GM04503 (cell line): ENCODE results near the gene SRPK2.
A peak's percentile ranks its signal among the peaks of the same experiment; 100 is the strongest.
"Not testable (repeated sequence)": the region's sequence is repeated elsewhere in the genome, so short reads cannot be mapped to it uniquely, and the experiment has no call there.

Experiments
- DNase-seq: peaks from one replicate; pipeline ENCODE4 v3.0.0-alpha.2; 2012; ENCODE audit warnings: low read depth

SRPK2 gene

DNA sequence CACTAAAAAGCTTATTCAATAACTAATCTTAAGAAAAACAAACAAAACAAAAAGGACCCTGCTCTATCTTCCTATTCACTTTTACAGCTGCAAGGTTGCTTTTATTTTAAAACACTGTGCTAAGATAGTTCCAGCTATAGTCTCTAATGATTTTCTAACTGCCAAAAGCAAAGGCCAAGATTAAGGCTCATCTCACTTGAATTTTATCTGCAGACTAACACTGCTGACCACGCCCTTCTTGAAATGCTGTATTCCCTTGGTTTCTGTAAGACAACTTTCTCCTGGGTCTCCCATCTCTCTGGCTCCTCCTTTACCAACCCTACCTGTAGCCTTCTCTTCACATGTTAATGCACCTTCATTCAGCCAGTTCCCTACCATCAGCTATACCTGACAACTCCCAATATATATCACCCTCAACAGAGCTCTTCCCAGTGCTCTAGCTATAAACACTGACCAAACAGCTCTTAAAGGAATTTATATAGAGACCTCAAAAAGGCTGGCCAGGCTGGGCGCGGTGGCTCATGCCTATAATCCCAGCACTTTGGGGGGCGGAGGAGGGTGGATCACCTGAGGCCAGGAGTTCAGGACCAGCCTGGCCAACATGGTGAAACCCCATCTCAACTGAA lies 11.7 kb downstream of the SRPK2 start:
- DNase-seq: no peak

DNA sequence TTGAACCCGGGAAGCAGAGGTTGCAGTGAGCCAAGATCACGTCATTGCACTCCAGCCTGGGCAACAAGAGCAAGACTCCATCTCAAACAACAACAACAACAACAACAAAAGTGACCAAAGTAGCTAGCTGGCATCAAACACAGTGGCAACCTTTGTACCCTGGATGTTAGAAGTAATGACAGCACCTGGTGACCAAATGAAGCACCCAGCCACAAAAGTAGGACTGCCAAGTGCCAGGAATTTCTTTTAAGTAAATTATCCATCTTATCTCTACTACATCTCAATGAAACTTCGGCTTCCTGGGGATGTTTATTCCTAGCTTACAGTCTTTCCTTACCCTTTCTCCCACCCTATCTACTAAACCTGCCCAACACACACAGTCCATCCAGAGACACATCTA lies 18.8 kb downstream of the SRPK2 start:
- no peak for DNase-seq

DNA sequence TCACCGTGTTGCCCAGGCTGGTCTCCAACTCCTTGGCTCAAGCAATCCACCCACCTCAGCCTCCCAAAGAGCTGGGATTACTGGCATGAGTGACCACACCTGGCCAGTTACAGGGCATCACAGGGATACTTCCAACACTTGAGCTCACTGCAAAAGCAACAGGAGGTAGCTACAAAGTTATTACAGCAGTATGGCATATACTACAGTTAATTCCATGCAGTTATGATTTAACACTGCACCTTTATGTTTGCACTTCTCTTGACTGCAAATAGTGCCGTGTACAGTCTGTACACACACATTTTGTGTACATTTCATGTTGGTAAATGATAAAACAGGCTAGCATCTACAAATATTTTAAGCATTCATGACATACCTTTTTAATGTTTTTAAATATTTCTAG lies 21.3 kb downstream of the SRPK2 start:
- no peak for DNase-seq

DNA sequence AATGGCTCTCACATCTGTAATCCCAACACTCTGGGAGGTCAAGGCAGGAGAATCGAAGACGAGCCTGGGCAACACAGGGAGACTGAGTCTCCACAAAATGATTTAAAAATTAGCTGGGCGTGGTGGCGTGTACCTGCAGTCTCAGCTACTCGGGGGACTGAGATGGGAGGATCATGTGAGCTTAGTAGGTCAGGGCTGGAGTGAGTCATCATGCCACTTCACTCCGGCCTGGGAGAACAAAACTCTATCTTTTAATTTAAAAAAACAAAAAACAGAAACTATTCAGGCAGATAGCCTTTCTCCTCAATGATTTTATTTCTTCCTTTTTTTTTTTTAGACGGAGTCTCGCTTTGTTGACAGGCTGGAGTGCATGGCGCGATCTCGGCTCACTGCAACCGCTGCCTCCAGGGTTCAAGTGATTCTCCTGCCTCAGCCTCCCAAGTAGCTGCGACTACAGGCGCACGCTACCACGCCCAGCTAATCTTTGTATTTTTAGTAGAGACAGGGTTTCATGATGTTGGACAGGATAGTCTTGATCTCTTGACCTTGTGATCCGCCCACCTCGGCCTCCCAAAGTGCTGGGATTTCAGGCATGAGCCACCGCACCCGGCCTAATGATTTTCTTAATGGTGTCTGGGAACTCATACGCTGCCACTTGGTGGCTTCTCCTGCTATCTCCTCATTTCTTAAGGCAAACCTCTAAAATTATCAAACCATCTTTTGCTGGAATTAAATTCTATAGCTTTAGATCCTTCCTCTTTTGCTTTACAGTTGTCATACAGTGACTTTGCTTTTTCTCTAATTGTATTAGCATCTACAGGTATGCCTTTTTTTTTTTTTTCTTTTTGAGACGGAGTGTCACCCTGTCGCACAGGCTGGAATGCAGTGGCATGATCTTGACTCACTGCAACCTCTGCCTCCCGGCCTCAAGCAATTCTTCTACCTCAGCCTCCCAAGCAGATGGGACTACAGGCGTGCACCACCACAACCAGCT lies 22.9 kb downstream of the SRPK2 start:
- no peak for DNase-seq

DNA sequence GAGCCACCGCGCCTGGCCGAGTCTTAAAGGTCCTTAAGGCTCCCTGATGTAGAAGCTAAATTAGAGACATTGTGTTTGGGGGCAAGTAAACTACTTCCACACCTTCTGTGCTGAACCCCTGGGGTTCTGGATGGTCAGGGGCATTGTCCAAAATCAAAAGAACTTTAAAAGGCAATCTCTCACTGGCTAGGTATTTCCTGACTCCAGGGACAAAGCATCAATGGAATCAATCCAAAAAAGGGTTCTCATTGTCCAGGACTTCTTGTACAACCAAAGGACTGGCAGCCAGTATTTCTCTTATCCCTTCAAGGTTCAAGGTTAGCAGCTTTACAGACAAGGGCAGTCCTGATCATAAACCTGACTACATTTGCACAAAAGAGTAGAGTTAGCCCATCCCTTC lies 24.0 kb downstream of the SRPK2 start:
- DNase-seq: no peak

DNA sequence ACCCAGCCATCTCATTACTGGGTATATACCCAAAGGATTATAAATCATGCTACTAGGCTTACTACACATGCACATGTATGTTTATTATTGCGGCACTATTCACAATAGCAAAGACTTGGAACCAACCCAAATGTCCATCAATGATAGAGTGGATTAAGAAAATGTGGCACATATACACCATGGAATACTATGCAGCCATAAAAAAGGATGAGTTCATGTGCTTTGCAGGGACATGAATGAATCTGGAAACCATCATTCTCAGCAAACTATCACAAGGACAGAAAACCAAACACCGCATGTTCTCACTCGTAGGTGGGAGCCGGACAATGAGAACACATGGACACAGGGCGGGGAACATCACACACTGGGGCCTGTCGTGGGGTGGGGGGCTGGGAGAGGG lies 25.1 kb downstream of the SRPK2 start:
- DNase-seq: not testable (repeated sequence)

DNA sequence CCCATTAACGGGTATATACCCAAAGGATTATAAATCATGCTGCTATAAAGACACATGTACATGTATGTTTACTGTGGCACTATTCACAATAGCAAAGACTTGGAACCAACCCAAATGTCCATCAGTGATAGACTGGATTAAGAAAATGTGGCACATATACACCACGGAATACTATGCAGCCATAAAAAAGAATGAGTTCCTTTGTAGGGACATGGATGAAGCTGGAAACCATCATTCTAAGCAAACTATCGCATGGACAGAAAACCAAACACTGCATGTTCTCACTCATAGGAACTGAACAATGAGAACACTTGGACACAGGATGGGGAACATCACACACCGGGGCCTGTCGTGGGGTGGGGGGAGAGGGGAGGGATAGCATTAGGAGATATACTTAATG lies 26.0 kb downstream of the SRPK2 start:
- DNase-seq: not testable (repeated sequence)

DNA sequence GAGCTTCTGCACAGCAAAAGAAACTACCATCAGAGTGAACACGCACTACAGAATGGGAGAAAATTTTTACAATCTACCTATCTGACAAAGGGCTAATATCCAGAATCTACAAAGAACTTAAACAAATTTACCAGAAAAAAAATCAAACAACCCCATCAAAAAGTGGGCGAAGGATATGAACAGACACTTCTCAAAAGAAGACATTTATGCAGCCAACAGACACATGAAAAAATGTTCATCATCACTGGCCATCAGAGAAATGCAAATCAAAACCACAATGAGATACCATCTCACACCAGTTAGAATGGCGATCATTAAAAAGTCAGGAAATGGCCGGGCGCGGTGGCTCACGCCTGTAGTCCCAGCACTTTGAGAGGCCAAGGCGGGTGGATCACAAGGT lies 26.7 kb downstream of the SRPK2 start:
- DNase-seq: not testable (repeated sequence)

DNA sequence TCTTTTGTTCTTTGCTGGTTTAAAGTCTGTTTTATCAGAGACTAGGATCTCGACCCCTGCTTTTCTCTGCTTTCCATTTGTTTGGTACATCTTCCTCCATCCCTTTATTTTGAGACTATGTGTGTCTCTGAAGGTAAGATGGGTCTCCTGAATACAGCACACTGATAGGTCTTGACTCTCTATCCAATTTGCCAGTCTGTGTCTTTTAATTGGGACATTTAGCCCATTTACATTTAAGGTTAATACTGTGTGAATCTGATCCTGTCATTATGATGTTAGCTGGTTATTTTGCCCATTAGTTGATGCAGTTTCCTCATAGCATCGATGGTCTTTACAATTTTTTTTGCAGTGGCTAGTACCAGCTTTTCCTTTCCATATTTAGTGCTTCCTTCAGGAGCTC lies 28.6 kb downstream of the SRPK2 start:
- DNase-seq: not testable (repeated sequence)

DNA sequence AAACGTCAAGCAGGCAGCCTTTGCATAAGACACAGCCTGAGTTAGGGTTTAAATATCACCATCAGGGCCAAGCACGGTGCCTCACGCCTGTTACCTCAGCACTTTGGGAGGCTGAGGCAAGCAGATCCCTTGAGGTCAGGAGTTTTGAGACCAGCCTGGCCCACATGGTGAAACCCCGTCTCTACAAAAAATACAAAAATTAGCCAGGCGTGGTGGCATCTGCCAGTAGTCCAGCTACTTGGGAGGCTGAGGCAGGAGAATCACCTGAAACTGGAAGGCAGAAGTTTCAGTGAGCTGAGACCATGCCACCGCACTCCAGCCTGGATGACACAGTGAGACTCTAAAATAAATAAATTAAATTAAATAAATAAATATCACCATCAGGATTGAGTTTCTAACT lies 33.0 kb downstream of the SRPK2 start:
- no peak for DNase-seq

DNA sequence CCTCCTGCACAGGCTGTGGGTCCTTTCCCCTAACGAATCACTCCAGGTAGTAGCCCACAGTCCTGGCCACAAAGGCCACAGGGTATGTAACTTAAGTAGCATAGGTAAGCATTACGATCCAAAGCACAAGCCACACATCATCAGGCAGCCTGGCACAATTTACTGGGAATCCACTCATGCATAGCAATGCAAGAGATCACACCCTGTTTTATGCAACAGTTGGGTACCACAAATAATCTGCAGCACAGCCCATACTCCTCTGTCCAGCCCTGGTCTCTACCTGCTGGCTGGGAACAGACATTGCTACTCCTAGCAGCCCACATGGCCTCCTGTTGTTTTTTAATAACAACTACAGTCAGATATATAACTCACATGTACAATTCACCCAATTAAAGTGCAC lies 34.3 kb downstream of the SRPK2 start:
- no peak for DNase-seq

DNA sequence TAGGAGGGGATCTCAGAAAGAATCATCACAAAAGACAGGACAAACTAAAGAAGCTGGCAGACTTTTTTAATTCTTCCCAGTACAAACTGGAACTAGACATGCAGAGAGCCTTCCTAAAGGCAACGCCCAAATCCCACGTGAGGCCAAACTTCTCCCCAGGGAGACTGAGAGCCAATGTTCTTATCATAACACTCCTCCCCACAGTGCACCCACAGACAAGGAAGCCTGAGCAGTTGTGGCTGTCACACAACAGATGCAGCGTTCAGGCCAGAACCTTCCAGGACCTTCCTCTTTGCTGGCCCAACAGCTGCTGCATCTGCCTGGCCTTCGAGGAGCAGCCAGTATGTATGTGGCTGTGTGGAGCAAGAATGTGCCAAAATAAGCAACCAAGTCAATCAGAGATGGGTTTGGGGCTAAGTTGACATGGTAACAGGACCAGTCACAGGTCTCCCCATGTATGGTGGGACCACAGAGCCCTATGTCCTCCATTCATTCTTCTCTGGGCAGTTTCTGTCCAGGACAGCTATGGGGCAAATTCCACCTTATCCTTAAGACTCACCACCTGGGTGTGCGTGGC lies 34.9 kb downstream of the SRPK2 start:
- no peak for DNase-seq

DNA sequence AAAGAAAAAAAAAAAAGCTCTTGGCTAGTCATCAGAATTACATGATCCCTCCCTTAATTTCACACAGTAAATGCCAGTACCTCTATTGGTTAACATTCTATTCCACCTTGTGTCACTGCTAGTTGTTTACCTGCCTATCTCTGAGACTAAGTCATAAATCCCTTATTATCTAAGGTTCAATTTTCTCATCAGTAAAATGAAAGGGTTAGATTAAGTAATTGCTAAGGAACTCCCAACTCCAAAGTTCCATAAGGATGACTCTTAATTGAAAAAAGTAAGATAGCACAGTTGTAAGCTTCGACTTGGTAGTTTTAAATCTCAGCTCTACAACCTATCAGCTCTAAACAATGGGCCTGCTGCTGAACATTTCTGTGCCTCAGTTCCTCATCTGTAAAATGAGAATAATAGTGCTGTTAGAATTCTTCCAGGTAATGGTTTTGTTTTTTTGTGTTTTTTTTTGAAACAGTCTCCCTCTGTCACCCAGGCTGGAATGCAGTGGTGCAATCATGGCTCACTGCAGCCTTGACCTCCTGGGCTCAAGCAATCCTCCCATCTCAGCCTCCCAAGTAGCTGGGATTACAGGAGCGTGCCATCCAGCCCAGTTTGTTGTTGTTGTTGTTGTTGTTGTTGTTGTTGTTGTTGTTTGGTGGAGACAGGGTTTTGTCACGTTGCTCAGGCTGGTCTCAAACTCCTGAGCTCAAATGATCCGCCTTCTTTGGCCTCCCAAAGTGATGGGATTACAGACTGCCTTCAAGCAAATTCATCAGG lies 35.6 kb downstream of the SRPK2 start:
- DNase-seq: no peak

DNA sequence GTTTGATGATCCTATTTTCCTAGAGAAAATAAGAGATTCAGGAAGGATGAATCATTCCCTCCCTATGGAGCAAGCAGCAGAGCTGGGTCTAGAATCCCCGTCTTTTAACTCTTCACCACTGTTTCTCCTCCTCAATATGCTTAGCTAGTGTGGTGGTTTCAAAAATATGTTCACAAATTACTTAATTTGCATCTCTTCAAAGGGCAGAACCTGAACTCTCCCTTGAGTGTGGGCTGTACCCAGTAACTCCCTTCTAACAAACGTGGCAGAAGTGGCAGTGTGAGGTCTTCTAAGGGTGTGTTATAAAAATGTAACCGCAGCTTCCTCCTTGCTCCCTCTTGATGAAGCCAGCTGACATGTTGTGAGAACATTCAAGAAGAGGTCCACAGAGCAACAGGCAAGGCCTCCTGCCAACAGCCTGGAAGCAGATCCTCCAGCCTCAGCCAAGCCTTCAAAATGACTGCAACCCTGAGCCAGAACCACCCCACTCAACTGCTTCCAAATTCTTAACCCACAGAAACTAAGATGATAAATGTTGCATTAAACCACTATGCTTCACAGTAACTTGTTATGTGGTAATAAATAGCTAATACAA lies 36.6 kb downstream of the SRPK2 start:
- DNase-seq: peak; percentile 92

DNA sequence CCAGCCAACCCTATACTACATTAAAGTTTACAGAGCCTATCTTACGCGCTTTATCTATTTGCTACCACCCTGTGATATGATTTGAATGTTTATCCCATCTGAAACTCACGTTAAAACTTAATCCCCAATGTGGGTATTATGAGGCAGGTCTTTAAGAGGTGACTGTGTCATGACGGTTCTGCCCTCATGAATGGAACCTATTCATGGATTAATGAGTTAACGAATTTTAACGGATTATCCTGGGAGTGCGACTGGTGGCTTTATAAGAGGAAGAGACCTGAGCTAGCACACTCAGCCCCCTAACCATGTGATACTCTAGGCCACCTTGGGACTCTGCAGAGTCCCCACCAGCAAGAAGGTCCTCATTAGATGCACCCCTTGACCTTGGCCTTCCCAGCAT lies 37.8 kb downstream of the SRPK2 start:
- no peak for DNase-seq

DNA sequence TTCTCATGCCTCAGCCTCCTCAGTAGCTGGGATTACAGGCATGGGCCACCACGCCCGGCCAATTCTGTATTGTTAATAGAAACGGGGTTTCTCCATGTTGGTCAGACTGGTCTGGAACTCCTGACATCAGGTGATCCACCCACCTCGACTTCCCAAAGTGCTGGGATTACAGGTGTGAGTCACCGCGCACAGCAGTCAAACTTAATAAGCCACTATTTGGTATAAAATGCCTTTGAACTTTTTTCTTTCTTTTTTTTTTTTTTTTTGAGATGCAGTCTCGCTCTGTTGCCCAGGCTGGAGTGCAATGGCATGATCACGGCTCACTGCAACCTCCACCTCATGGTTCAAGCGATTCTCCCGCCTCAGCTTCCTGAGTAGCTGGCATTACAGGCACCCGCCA lies 40.5 kb downstream of the SRPK2 start:
- not testable (repeated sequence) for DNase-seq

DNA sequence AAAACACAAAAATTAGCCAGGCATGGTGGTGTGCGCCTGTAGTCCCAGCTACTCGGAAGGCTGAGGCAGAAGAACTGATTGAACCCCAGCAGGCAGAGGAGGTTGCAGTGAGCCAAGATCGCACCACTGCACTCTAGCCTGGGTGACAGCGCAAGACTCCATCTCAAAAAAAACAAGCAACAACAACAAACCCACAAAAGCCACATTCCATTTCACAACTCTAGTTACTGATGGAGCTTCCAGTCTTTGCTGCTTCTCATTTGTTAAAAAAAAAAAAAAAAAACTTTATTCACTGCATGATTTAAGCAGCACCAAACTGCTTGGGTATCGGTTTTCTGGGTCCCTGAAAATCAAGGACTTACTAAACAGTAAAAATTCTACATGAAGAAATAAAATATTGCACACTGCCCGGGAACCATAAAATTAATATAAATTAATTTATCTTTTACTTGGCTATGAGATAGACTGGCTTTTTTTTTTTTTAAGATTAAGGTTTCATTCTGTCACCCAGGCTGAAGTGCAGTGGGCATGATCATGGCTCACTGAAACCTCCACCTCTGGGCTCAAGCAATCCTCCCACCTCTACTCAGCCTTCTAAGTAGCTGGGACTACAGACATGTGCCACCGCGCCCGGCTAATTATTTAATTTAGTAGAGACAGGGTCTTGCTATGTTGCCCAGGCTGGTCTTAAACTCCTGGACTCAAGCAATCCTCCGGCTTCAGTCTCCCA lies 42.0 kb downstream of the SRPK2 start:
- DNase-seq: no peak

DNA sequence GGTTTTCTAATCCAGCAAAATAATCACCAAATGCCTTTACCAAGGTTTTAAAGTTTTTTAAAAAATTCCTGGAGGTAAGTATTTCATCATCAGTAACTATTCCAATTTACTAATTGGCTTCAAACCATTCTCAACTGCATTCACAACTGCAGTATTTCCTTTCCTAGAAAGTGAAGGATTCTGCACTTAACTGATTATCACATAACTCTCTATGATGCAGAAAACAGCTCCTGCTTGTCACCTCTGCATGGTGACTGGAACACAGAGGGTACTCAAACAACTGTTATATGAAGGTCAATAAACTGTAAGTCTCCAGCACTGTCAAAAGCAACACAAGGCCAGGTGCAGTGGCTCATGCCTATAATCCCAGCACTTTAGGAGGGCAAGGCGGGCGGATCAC lies 42.6 kb downstream of the SRPK2 start:
- DNase-seq: no peak

DNA sequence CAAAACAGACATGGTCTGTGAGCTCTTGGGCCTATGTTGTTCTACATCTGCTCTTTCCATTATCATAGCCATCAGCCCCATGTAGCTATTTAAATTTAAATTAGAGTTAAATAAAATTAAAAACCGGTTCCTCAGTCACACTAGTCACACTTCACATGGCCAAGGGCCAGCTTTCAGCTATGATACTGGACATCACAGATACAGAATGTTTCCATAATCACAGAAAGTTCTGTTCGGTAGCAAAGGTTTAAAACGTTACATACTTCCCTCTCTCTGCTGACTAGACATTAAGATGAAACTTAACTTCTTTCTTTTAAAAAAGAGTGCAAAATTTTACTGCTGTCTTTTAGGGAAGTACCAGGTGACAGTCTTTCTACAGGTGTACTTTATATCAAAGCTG lies 43.0 kb downstream of the SRPK2 start:
- DNase-seq: no peak

DNA sequence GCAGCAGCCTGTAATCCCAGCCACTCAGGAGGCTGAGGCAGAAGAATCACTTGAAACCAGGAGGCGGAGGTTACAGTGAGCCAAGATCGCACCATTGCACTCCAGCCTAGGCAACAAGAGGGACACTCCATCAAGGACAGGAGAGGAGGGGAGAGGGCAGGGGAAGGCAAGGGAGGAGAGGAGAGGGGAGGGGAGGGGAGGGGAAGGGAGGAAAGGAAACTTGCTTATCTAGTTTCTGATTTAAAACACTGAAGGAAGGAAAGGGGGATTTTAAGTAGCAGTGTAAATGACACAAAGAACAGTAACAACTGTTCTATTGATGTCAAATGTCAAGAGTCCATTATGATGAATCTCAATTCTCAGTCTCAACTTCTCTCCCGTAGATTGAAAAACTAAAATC lies 43.7 kb downstream of the SRPK2 start:
- no peak for DNase-seq
